Endothelial cell of hepatic sinusoid (primary cell): ENCODE data around the gene MLH1.
"Not testable (repeated sequence)": the region's sequence is repeated elsewhere in the genome, so short reads cannot be mapped to it uniquely, and the experiment has no call there.

Experiments
- in situ Hi-C: cut with HindIII; loops from 2 replicates; pipeline ENCODE4 v1.10.0; 2017; ENCODE audit warnings: low sequenced_read_pairs

The MLH1 gene

DNA sequence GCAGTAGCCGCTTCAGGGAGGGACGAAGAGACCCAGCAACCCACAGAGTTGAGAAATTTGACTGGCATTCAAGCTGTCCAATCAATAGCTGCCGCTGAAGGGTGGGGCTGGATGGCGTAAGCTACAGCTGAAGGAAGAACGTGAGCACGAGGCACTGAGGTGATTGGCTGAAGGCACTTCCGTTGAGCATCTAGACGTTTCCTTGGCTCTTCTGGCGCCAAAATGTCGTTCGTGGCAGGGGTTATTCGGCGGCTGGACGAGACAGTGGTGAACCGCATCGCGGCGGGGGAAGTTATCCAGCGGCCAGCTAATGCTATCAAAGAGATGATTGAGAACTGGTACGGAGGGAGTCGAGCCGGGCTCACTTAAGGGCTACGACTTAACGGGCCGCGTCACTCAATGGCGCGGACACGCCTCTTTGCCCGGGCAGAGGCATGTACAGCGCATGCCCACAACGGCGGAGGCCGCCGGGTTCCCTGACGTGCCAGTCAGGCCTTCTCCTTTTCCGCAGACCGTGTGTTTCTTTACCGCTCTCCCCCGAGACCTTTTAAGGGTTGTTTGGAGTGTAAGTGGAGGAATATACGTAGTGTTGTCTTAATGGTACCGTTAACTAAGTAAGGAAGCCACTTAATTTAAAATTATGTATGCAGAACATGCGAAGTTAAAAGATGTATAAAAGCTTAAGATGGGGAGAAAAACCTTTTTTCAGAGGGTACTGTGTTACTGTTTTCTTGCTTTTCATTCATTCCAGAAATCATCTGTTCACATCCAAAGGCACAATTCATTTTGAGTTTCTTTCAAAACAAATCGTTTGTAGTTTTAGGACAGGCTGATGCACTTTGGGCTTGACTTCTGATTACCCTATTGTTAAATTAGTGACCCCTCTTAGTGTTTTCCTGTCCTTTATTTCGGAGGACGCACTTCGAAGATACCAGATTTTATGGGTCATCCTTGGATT, at the start of gene MLH1:
MLH1 (plus strand) TSS at position 193 of the 958 bp plus-strand sequence; CDS start at position 223, 30 bp downstream.
- in situ Hi-C loops = no loop called here

DNA sequence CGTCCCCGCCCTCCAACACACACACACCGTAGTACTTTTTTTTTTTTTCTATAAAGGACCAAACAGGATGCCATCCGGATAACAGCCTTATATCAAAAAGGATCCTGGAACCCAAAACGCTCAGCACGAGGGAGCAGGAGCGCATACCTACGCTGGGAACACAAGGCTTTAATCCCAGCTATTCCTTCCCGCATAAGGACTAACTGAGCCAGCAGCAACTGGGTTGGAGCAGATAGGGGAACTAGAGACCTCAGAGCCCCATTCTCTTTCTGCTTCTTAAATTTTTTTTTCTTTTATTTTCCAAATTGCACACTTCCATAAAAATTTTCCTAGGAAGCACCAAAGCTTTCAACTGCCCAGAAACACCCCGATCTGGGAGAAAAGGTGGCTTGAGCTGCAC, 49.7 kb upstream of the MLH1 start:
- in situ Hi-C loops = no loop called here

DNA sequence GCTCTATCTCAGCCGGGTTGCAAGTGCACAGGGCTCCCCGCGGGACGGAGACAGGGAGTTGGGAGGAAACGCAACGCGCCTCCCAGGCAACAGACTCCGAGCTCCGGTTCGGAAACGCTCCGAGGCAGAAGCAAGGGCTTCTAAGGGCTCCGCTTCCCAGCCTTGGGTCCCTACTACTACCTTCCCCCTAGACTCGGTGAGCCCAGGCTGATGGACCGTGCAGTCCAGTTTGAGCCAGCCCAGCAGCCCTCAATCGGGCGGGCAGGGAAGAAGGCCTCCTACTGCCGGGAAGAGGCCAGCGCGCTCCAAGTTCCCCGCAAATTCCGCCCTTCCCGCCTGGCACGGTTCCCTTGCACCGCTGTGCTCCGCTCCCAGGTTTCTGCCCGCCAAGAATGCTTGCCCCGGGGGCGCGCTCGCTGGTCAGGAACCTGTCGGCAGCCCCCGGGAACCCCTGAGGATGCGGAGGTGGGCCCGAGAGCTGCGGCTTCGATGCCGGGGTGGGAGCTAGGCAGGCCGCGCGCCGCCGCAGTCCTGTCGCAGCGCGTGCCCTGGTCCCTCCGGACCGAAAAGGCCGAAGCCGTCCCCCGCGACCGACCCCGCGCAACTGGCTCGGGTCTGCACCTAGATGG, 49.2 kb upstream of the MLH1 start:
- in situ Hi-C loops = no loop called here

DNA sequence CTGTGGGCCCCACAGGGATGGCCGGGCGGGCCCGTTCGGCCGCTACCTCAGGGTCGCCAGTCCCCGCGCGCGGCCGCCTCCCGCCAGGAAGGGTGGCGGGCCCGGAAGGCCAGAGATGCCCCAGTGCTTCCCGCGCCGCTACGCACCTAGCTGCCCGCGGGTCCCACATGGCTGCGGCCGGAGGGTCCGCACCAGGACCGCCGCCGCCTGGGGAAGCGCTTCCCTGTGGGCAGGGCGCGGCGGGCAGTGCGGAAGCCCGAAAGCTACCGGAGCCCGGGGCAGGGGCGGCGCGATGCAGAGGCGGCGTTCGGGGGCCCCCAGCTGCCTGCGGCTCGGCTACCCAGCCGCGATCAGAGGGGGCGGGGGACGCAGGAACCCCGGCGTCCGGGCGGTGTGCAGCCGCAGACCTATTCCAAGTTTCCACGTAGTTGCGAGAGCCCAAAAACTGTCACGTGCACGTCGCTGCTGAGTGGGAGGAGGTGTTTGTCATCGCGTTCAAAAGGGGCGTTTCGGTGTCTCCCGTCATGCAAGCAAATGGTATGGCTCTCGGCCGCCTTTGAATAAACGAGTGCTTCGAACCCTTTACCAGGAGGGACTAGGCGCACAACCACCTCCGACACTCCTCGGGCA, 48.6 kb upstream of the MLH1 start, which contains the start of gene TRANK1:
TRANK1 (minus strand) TSS at position 414 of the 630 bp plus-strand sequence; CDS start at position 169, 245 bp downstream.
- in situ Hi-C loops = no loop called here

DNA sequence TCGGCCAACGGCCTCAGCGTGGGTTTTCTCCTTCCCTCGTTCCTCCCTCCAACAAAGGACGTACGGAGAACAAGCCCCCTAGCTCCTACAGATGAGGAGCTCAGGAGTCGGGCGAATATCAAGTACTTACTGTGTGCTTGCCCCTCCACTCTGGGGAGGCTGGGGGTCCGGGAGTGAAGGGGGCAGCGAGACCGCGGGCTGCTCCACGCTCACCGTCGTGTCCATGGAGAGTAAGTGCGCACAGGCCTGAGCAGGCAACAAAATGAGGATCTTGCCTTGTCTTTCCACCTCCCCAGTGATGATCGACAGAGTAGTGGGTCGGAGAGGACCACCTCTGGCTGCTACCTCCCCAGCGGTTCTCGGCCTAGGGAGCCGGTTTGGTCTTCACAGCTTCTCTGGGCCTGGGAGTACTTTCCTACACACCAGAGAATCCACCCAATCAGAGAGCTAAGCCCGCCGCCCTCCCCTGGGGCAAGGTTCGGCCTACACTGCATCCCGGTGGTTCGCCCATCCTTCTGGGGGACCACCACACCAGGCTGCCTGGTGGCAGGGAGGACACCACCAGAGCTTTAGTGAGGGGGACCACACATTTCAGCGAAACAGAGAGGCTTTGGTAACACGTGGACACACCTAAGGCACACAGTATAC, 47.9 kb upstream of the MLH1 start:
- in situ Hi-C loops = no loop called here

DNA sequence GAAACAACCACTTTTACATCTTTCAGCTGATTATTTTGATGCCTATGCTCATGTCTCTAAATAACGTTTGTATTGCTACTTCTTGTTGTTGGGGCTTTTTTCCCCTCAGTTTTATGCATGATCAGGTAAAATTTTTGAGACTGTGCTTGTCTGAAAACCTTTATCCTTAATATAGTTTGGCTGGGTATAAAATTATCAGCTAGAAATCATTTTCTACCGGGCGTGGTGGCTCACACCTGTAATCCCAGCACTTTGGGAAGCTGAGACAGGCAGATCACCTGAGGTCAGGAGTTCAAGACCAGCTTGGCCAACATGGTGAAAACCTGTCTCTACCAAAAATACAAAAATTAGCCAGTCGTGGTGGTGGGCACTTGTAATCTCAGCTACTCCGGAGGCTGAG, 45.5 kb upstream of the MLH1 start:
- in situ Hi-C loops = not testable (repeated sequence)

DNA sequence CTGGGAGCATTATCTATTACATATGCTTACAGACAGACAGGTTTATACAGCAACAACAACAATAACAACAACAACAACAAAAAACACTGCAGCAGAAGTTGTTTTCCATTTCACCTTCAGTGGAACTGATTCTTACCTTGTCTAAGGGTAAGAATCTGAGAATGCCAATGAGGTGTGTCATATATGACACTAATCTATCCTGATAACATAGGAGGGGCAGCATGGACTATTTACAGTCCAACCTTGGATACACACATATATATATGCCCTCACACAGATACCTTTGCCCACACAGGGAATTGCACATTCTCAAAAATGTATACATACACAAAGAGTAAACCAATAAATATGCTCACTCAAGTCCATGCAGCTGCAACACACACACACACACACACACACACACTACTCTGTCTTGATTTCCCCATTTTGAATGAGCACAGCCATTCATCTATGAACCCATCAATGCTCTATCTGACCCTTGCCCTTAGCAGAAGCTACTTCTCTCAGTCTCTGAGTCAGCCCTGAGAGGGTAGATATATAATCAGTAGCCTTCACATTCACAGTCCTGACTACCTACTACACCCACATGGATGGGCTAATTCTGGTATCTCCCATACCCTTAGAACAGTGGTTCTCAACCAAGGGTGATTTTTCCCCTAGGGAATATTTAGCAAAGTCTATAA, 38.7 kb upstream of the MLH1 start:
- in situ Hi-C loops = no loop called here

DNA sequence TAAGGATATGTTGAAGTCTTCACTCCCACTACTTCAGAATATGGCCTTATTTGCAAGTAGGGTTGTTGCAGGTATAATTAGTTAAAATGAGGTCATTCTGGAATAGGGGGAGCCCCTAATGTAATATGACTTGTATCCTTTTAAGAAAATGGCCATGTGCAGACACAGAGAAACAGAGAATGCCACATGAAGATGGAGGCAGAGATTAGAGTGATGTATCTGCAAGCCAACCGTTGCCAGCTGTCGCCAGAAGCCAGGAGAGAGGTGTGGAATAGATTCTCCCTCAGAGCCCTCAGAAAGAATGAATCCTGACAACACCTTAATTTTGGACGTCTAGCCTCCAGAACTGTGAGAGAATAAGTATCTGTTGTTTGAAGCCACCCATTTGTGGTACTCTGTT, 37.2 kb upstream of the MLH1 start:
- in situ Hi-C loops = no loop called here

DNA sequence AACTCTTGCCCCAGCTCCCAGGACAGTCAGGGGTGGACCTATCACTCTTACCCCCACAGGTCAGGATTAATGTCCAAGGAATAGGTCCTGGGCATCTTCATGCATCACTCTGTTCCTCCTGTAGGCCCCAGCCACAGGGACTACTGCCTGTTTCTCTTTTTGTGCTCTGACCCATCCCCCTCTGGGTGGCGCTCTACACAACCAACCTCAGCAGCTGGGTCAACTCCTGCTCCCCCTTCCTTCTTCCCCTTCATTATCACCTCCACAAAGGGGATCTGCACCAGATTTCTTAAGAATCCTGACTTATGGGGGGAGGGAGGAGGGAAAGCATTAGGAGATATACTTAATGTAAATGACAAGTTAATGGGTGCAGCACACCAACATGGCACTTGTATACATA, 36.3 kb upstream of the MLH1 start:
- in situ Hi-C loops = no loop called here

DNA sequence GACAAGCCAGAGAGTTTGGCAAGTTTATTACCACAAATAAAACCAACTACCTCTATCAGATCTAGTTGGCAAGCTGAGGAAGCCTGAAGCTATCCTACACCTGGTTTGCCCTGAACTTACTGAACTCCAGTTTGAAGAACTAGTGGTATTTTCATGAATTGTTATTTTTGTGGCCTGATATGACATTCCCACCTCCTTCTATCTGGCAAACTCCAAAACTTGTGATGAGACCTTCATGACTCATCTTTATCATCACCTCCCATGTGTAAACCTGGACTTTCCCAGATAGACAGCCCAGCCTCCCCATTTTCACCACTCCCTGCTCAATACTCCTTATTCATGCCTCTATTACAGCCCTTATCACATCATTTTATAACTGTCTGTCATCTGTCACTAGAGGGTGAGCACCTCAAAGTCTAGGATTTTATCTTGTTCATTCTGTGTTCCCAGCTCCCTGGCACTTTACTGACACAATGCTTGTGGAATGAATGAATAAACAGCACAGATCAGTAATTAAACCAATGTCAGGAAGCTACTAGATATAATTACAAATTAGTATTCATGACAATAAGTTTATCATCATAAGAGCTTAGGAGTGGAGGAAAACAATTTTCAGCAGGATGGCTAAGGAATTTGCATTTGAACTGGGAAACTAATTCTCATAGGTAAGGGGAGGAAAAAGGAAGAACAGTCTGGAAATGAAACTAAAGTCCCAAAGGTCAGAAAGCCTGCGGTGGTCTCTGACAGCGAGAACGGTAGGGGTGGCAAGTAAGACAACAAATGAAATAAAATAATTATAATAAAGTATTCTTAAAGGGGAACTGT, 35.2 kb upstream of the MLH1 start:
- in situ Hi-C loops = no loop called here

DNA sequence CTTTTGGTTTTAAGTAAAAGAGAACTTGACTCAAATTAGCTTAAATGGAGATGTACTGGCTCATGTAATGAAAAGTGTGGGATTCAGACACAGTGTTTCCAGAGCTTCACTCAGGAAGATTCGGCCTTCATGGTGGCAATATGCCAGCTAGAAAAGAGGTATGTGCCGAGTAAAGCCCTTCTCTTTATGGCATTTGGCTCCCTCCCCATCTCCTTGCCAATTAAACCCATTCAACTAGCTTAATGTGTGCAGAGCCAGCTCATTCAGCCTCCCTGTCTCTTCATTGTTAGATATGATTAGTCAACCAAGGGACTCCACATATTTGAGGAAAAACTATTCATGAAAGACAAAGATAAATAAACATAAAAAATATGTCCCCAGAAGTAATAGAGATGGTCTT, 33.5 kb upstream of the MLH1 start:
- in situ Hi-C loops = no loop called here

DNA sequence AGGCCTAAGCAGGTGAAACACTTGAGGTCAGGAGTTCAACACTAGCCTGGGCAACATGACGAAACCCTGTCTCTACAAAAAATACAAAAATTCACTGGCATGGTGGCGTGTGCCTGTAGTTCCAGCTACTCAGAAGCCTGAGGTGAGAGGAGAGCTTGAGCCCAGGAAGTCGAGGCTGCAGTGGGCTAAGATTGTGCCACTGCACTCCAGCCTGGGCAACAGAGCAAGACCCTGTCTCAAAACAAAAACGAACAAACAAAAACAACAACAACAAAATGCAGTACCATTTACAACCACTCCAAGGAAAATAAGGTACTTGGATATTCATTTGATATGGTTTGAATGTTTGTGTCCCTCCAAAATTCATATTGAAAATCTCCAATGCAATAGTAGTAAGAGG, 32.8 kb upstream of the MLH1 start:
- in situ Hi-C loops = no loop called here

DNA sequence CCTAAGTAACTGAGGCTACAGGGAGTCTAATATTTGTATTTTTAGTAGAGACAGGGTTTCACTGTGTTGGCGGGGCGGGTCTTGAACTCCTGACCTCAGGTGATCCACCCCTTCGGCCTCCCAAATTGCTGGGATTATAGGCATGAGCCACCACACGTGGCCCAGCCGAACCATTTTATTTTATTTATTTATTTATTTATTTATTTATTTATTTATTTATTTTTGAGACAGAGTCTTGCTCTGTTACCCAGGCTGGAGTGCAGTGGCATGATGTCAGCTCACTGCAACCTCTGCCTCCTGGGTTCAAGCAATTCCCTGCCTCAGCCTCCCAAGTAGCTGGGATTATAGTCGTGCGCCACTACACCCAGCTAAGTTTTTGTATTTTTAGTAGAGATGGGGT, 30.3 kb upstream of the MLH1 start:
- in situ Hi-C loops = not testable (repeated sequence)

DNA sequence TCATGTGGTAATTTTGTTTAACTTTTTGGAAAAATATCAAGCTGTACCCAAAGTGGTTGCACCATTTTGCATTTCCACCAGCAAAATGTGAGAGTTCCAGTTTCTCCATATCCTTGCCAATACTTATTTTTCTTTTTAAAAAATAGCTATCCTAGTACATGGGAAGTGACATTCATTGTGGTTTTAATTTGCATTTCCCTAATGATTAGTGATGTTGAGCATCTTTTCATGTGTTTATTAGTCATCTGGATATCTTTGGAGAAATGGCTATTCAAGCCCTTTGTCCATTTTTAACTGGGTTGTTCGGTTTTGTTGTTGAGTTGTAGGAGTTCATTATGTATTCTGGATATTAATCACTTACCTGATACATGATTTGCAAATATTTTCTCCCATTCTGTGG, 29.0 kb upstream of the MLH1 start:
- in situ Hi-C loops = no loop called here

DNA sequence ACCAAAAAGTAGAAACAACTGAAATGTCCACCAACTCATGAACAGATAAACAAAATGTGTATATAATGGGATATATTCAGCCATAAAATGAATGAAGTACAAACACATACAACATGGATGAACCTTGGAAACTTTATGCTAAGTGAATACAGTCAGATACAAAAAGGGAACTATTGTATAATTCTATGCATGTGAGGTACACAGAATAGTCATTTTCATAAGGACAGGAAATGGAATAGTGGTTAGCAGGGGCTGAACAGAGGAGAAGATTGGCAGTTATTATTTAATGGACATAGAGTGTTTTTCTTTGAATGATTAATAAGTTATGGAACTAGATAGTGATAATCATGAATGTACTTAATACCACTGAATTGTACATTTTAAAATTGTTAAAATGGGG, 28.5 kb upstream of the MLH1 start:
- in situ Hi-C loops = loop anchor here (5.0 kb wide), 1 partner anchor 58 kb away; no protein-coding TSS in a partner anchor

DNA sequence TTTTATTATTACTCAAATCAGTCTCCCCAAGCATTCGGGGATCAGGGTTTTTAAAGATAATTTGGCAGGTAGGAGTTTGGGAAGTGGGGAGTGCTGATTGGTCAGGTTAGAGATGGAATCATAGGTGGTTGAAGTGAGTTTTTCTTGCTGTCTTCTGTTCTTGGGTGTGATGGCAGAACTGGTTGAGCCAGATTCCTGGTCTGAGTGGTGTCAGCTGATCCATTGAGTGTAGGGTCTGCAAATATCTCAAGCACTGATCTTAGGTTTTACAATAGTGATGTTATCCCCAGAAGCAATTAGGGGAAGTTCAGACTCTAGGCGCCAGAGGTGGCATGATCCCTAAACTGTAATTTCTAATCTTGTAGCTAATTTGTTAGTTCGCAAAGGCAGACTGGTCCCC, 27.9 kb upstream of the MLH1 start:
- in situ Hi-C loops = loop anchor here (5.0 kb wide), 1 partner anchor 58 kb away; no protein-coding TSS in a partner anchor

DNA sequence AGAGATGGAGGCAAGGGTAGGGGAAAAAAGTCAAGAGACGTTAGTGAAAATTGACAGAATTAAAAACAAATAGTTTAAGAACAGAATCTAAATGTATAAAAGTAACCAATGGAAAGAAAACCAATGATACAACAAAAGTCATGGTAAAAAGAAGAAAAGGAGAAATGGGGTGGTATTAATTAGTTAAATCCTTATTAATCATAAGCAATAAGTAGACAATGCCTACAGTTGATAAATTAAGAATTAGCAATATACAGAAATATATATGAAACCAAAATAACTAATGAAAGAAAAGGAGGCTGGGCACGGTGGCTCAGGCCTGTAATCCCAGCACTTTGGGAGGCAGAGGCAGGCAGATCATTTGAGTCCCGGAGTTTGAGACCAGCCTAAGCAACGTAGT, 24.2 kb upstream of the MLH1 start:
- in situ Hi-C loops = loop anchor here (5.0 kb wide), 1 partner anchor 62 kb away; no protein-coding TSS in a partner anchor

DNA sequence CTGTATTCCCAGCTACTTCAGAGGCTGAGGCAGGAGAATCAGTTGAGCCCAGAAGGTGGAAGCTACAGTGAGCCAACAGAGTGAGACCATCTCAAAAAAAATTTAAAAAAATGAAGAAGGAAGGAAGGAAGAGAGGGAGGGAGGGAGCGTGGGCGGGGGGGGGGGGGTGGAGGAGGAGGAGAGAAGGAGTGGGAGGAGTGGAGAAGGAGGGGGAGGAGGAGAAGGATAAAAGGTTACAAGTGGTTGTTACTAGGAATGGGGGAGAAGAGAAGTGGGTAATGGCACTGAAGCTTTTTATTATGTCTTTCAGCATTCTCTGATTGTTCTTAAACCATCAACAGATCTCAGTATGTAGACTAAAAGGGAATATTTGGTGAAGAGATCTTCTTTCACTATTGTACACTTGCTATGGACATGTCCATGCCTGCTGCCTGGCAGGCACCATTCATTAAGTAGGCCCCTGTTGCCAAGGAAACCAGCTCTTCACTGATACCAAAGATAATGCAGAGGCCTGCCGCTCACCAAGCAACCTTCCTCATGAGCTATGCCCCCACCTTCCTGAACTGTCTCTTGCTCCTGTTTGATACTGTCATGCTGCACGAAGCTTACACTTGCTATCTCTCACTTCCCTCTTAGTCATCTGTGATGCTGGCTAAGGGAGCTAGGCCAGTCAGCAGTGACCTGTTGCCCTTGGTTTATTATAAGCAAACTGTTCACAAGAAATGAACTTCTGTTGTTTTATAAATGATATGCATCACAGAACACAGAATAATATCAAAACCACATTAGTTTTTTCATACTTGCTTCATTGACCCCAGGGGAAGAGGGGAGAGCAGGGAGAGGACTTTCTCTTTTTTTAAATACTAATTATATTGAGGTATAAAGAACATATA, 23.5 kb upstream of the MLH1 start:
- in situ Hi-C loops = loop anchor here (5.0 kb wide), 1 partner anchor 62 kb away; no protein-coding TSS in a partner anchor
